Testis (tissue), 2 donors: ENCODE results near the gene IRAK1.

ENCODE experiments used
- POLR2A ChIP-seq: fragments of 450-650 bp; IDR thresholded peaks from one replicate; pipeline ENCODE4 v1.6.1; 2017; ENCODE audit warnings: antibody characterized with exemption, mild to moderate bottlenecking, moderate library complexity
- TF ChIP-seq, protein P1 (sequence below), 3 experiments: fragments of 450-650 bp in 2 of 3; fragments of 200-600 bp in 1 of 3; sonication (generic) in 1 of 3; IDR thresholded peaks; one replicate each; pipeline ENCODE4 v1.5.1; 2016 to 2019; ENCODE audit warnings: antibody characterized with exemption in 3 of 3, mild to moderate bottlenecking in 2 of 3, moderate library complexity in 1 of 3

DNA sequence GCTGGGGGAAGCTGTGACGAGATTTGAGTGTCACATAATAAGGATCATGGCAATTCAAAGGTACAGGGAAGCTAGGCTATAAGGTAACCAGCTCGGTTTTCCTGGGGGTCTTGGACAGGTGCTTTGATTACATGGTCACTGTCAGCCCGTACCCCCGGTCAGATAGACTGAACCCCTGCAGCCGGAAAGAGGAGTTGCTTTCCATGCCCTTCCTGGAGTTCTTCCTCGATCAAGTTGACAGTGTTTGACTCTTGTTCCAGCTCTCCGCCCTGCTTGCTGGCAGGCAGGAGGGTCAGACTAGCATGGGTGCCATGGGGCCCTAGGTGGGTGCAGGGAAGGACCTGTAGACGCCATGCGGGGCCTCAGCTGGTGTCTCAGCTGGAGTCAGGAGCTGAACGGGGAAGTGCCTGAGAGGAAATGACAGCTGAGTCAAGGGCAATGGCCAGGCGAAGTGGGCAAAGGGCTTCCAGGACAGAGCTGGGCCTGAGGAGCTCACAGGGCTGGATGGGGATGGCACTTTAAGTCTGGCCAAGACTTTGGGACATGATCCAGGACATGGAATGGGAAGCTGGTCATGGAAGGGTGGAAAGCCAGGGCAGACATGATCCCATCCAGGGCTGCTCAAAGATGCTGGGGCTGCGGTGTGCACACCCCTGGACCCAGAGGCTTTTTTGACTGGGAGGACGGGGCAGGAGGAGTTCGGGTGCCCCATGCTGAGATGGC is 45.5 kb downstream of the IRAK1 start:
- TF ChIP-seq, protein P1, sequence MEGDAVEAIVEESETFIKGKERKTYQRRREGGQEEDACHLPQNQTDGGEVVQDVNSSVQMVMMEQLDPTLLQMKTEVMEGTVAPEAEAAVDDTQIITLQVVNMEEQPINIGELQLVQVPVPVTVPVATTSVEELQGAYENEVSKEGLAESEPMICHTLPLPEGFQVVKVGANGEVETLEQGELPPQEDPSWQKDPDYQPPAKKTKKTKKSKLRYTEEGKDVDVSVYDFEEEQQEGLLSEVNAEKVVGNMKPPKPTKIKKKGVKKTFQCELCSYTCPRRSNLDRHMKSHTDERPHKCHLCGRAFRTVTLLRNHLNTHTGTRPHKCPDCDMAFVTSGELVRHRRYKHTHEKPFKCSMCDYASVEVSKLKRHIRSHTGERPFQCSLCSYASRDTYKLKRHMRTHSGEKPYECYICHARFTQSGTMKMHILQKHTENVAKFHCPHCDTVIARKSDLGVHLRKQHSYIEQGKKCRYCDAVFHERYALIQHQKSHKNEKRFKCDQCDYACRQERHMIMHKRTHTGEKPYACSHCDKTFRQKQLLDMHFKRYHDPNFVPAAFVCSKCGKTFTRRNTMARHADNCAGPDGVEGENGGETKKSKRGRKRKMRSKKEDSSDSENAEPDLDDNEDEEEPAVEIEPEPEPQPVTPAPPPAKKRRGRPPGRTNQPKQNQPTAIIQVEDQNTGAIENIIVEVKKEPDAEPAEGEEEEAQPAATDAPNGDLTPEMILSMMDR (IDR thresholded peaks at IDR 0.05), result no peak
- no peak for TF ChIP-seq POLR2A
